CD14-positive monocyte (primary cell): Measurements from ENCODE around the gene COMP. TPM values are rescaled to one million over a fixed set of nuclear protein-coding genes. Genes with fewer than 3 reads are reported as not detected.

Experiments used
- DNase-seq, 3 donors: peaks; one replicate each; pipeline ENCODE4 v3.0.0-alpha.2; 2011 to 2022
- H2AFZ ChIP-seq: 2 replicates; pipeline ENCODE4 v1.6.0; 2012; ENCODE audit warnings: mild to moderate bottlenecking, low read depth, low read length, inconsistent platforms; ENCODE audit not compliant: insufficient read depth, poor library complexity, severe bottlenecking
- H3K27ac ChIP-seq, 2 donors: 1 replicate in 1 of 2; 2 replicates in 1 of 2; pipeline ENCODE4 v1.5.1; 2012 to 2013; ENCODE audit warnings: low read length in 2 of 2, control low read depth in 1 of 2, inconsistent platforms in 1 of 2, low read depth in 1 of 2, mild to moderate bottlenecking in 1 of 2
- H3K27me3 ChIP-seq, 2 donors: one replicate each; pipeline versions ENCODE4 v1.6.0 to v1.6.1; 2011 to 2013; ENCODE audit warnings: low read length in 2 of 2; ENCODE audit not compliant: control insufficient read depth in 2 of 2, insufficient read depth in 2 of 2
- H3K36me3 ChIP-seq, 2 donors: replicated peaks in 1 of 2; 1 replicate in 1 of 2; 2 replicates in 1 of 2; pipeline versions ENCODE4 v1.5.1 to v1.6.1; 2012 to 2013; ENCODE audit warnings: low read length in 2 of 2, control low read depth in 1 of 2, inconsistent platforms in 1 of 2, mild to moderate bottlenecking in 1 of 2; ENCODE audit not compliant: insufficient read depth in 2 of 2, control insufficient read depth in 1 of 2
- H3K4me1 ChIP-seq, 2 donors: 1 replicate in 1 of 2; 2 replicates in 1 of 2; pipeline versions ENCODE4 v1.5.1 to v1.6.1; 2012 to 2013; ENCODE audit warnings: low read length in 2 of 2, control low read depth in 1 of 2, inconsistent platforms in 1 of 2, mild to moderate bottlenecking in 1 of 2, moderate library complexity in 1 of 2; ENCODE audit not compliant: insufficient read depth in 2 of 2, control insufficient read depth in 1 of 2
- H3K4me2 ChIP-seq: replicated peaks from 2 replicates; pipeline ENCODE3; 2012; ENCODE audit warnings: low read length, moderate library complexity, mild to moderate bottlenecking; ENCODE audit not compliant: poor library complexity, severe bottlenecking; ENCODE audit errors: extremely low read depth
- H3K4me3 ChIP-seq, 3 experiments: fragments of 200-600 bp in 1 of 3; sonication (generic) in 1 of 3; replicated peaks in 1 of 3; 1 replicate in 2 of 3; 2 replicates in 1 of 3; pipeline ENCODE4 v1.5.1; 2011 to 2013; ENCODE audit warnings: low read length in 3 of 3, mild to moderate bottlenecking in 3 of 3, control low read depth in 2 of 3, low read depth in 2 of 3, inconsistent platforms in 1 of 3, moderate library complexity in 1 of 3
- H3K79me2 ChIP-seq: 2 replicates; pipeline ENCODE4 v1.6.0; 2012; ENCODE audit warnings: mild to moderate bottlenecking, control low read depth, inconsistent platforms, low read length, moderate library complexity; ENCODE audit not compliant: insufficient read depth
- H3K9ac ChIP-seq: 2 replicates; pipeline ENCODE4 v1.6.0; 2017; ENCODE audit warnings: low read length, mild to moderate bottlenecking; ENCODE audit not compliant: insufficient read depth, poor library complexity, severe bottlenecking
- H3K9me3 ChIP-seq, 2 donors: replicated peaks in 1 of 2; 1 replicate in 1 of 2; 2 replicates in 1 of 2; pipeline versions ENCODE4 v1.5.1 to v1.6.1; 2012 to 2013; ENCODE audit warnings: low read length in 2 of 2, control low read depth in 1 of 2; ENCODE audit not compliant: control insufficient read depth in 1 of 2, insufficient read depth in 1 of 2
- H4K20me1 ChIP-seq: 2 replicates; pipeline ENCODE4 v1.6.0; 2012; ENCODE audit warnings: mild to moderate bottlenecking, low read length, control low read depth, moderate library complexity; ENCODE audit not compliant: insufficient read depth
- H3K27ac Mint-ChIP-seq, 7 donors: one replicate each; pipeline ENCODE4 v1.8.0; 2020; ENCODE audit warnings: mild to moderate bottlenecking in 7 of 7, mixed read lengths in 7 of 7, moderate library complexity in 6 of 7, inconsistent platforms in 2 of 7
- H3K27me3 Mint-ChIP-seq, 3 donors: one replicate each; pipeline ENCODE4 v1.8.0; 2021 to 2022; ENCODE audit warnings: low read depth in 3 of 3, mild to moderate bottlenecking in 3 of 3, mixed read lengths in 3 of 3, moderate library complexity in 3 of 3, inconsistent platforms in 1 of 3
- H3K36me3 Mint-ChIP-seq, 2 donors: one replicate each; pipeline ENCODE4 v1.8.0; 2020; ENCODE audit warnings: mixed read lengths in 2 of 2, inconsistent platforms in 1 of 2, mild to moderate bottlenecking in 1 of 2
- H3K4me1 Mint-ChIP-seq: one replicate; pipeline ENCODE4 v1.8.0; 2020; ENCODE audit warnings: mild to moderate bottlenecking, mixed read lengths
- H3K4me3 Mint-ChIP-seq, 2 donors: one replicate each; pipeline ENCODE4 v1.8.0; 2020; ENCODE audit warnings: mild to moderate bottlenecking in 2 of 2, mixed read lengths in 2 of 2, moderate library complexity in 1 of 2
- H3K9me3 Mint-ChIP-seq, 7 donors: one replicate each; pipeline ENCODE4 v1.8.0; 2020 to 2022; ENCODE audit warnings: mixed read lengths in 7 of 7, mild to moderate bottlenecking in 6 of 7, moderate library complexity in 6 of 7, inconsistent platforms in 2 of 7
- CTCF ChIP-seq: fragments of 200-600 bp; IDR thresholded peaks from one replicate; pipeline ENCODE4 v1.8.0; 2022; ENCODE audit warnings: antibody characterized with exemption, mild to moderate bottlenecking
- WGBS: methylation state at CpG from one replicate; pipeline ENCODE4 v1.1.5; 2013; ENCODE audit warnings: missing lambda C conversion rate; ENCODE audit not compliant: insufficient coverage; 5-methylcytosine and 5-hydroxymethylcytosine counted together
- intact Hi-C, 2 donors: fragments of 100-400 bp; cut with micrococcal nuclease; formaldehyde crosslinking; loops; one replicate each; pipeline versions ENCODE4 v1.15.0 to v1.15.1; 2023
- polyA plus RNA-seq, 3 donors: library from polyadenylated mRNA; depleted of rRNA in 1 of 3; unstranded in 2 of 3; stranded (reverse) in 1 of 3; fragments of 300-500 nt in 2 of 3; fragments of >200 nt in 1 of 3; fragmentation: Illumina TruSeq in 2 of 3; gene quantifications; 1 replicate in 2 of 3; 2 replicates in 1 of 3; pipeline ENCODE4 v1.2.3, GENCODE V29; 2012 to 2021

COMP gene
- polyA plus RNA-seq, 3 donors = not detected

GRCh38 chr19:18754501-18754900 is 36.6 kb downstream of the COMP start:
- Mint-ChIP-seq H3K4me1 (no peaks in the 10 kb centered on the region), H3K4me3 (no peak overlapping the region), H3K27me3 (peaks cover 0 to 7% (median 0%) of the 10 kb centered on the region in 3 donors), H3K9me3 (peaks cover 0 to 5% (median 0%) of the 10 kb centered on the region in 7 donors), H3K36me3 (peaks cover 41 to 62% of the 10 kb centered on the region in 2 donors), H3K27ac (no peak overlapping the region)
- intact Hi-C loops = no loop called here
- H3K4me2 ChIP-seq = no peak overlapping the region
- no peaks in the 10 kb centered on the region for H3K4me1 ChIP-seq
- no peaks in the 10 kb centered on the region for H3K79me2 ChIP-seq
- peaks cover 26 to 51% of the 10 kb centered on the region in 2 donors for H3K36me3 ChIP-seq
- H4K20me1 ChIP-seq = no peaks in the 10 kb centered on the region
- no peak for DNase-seq
- no peaks in the 10 kb centered on the region for H3K9me3 ChIP-seq
- 83% methylated on average over 1 of the region's 4 CpGs for WGBS
- H2AFZ ChIP-seq = no peak overlapping the region
- H3K9ac ChIP-seq = no peak overlapping the region
- no peak for TF ChIP-seq CTCF
- H3K4me3 ChIP-seq = no peak overlapping the region
- no peak overlapping the region for H3K27ac ChIP-seq
- H3K27me3 ChIP-seq = no peaks in the 10 kb centered on the region

GRCh38 chr19:18751571-18751970 is 39.5 kb downstream of the COMP start:
- no peak for DNase-seq
- Histone ChIP-seq H3K9ac (no peak overlapping the region), H3K79me2 (no peaks in the 10 kb centered on the region), H3K27me3 (no peaks in the 10 kb centered on the region), H3K4me3 (no peak overlapping the region), H3K36me3 (peaks cover 27 to 47% of the 10 kb centered on the region in 2 donors), H2AFZ (no peak overlapping the region), H3K4me1 (no peaks in the 10 kb centered on the region), H4K20me1 (no peaks in the 10 kb centered on the region), H3K27ac (no peak overlapping the region), H3K4me2 (no peak overlapping the region), H3K9me3 (no peaks in the 10 kb centered on the region)
- peaks cover 37 to 55% of the 10 kb centered on the region in 2 donors for H3K36me3 Mint-ChIP-seq
- WGBS = 98% methylated on average over 6 of the region's 10 CpGs
- H3K27ac Mint-ChIP-seq = peak overlapping the region in 2 of 7 donors; percentile 17 to 18
- H3K4me1 Mint-ChIP-seq = no peaks in the 10 kb centered on the region
- H3K27me3 Mint-ChIP-seq = peaks cover 0 to 7% (median 0%) of the 10 kb centered on the region in 3 donors
- H3K4me3 Mint-ChIP-seq = no peak overlapping the region
- intact Hi-C loops = no loop called here
- TF ChIP-seq CTCF = no peak
- H3K9me3 Mint-ChIP-seq = peaks cover 0 to 5% (median 0%) of the 10 kb centered on the region in 7 donors
